Psoas muscle (tissue), 8 donors: ENCODE data around the gene RGCC. TPM values are rescaled to one million over a fixed set of nuclear protein-coding genes. Genes with fewer than 3 reads are reported as not detected.
A peak's percentile ranks its signal among the peaks of the same experiment; 100 is the strongest.
"Not testable (repeated sequence)": the region's sequence is repeated elsewhere in the genome, so short reads cannot be mapped to it uniquely, and the experiment has no call there.

Experiments used
- ATAC-seq, 4 donors: fragments of 200-7000 bp; cut with Tn5 transposase; one replicate each; pipeline ENCODE4 v1.9.1; 2020; ENCODE audit warnings: moderate library complexity in 3 of 4, mild to moderate bottlenecking in 2 of 4
- DNase-seq, 2 donors: peaks; one replicate each; pipeline ENCODE4 v3.0.0-alpha.2; 2020
- H3K27ac ChIP-seq: fragments of 200-600 bp; one replicate; pipeline ENCODE4 v1.8.0; 2022
- H3K27me3 ChIP-seq, 3 donors: fragments of 200-600 bp in 1 of 3; one replicate each; pipeline versions ENCODE4 v1.6.1 to v1.8.0; 2013 to 2022; ENCODE audit warnings: low read length in 2 of 3, mild to moderate bottlenecking in 2 of 3, moderate library complexity in 1 of 3; ENCODE audit not compliant: insufficient read depth in 3 of 3
- H3K36me3 ChIP-seq, 2 donors: fragments of 200-600 bp in 1 of 2; one replicate each; pipeline versions ENCODE4 v1.6.1 to v1.8.0; 2013 to 2022; ENCODE audit warnings: low read depth in 1 of 2, mild to moderate bottlenecking in 1 of 2, moderate library complexity in 1 of 2; ENCODE audit not compliant: insufficient read depth in 1 of 2
- H3K4me1 ChIP-seq: fragments of 200-600 bp; one replicate; pipeline ENCODE4 v1.8.0; 2022
- H3K4me3 ChIP-seq: fragments of 200-600 bp; one replicate; pipeline ENCODE4 v1.8.0; 2022; ENCODE audit warnings: mild to moderate bottlenecking
- H3K9me3 ChIP-seq: fragments of 200-600 bp; one replicate; pipeline ENCODE4 v1.8.0; 2022
- WGBS, 3 donors: extraction: QIAGEN DNeasy Blood & Tissue Kit; methylation state at CpG; one replicate each; pipeline versions ENCODE4 v1.1.6 to v1.1.7; 2013; 5-methylcytosine and 5-hydroxymethylcytosine counted together
- intact Hi-C, 2 donors: fragments of 100-400 bp; cut with DNase I; formaldehyde crosslinking; loops; one replicate each; pipeline versions ENCODE4 v1.11.0 to v1.14.2; 2022
- polyA plus RNA-seq, 3 donors: library from polyadenylated mRNA; stranded (reverse); fragments of 200-250 nt; gene quantifications; one replicate each; pipeline ENCODE4 v1.2.3, GENCODE V29; 2013
- total RNA-seq, 4 donors: library from RNA; stranded (reverse); fragmentation: NEBNext Ultra II Directional in 2 of 4; extraction: Animal tissue kit (Norgen Biotek cat#: 25700) in 2 of 4; gene quantifications; one replicate each; pipeline versions ENCODE4 v1.2.1 to v1.2.4, GENCODE V29; 2021 to 2023
- TF ChIP-seq, protein P1 (sequence below): fragments of 200-600 bp; IDR thresholded peaks from one replicate; pipeline ENCODE4 v1.8.0; 2022; ENCODE audit warnings: antibody characterized with exemption
- donor health status: healthy with polysubstance abuse.
- donor health status: DM: no; HTN: no; CAD: no; lungs with moderate emphysema.
- donor health status: Bipolar disorder and iron deficiency.
- donor health status: healthy.
- donor health status: DM: yes; HTN: yes; CAD: no.
- donor health status: DM: no; HTN: no; CAD: no.
- donor health status: DM: no; HTN: no; CAD: no.
- donor health status: DM: yes; HTN: yes; CAD: no.

The RGCC gene
- total and polyA plus RNA-seq, 7 donors: 10.1 to 35.1 (median 19.1) TPM

DNA sequence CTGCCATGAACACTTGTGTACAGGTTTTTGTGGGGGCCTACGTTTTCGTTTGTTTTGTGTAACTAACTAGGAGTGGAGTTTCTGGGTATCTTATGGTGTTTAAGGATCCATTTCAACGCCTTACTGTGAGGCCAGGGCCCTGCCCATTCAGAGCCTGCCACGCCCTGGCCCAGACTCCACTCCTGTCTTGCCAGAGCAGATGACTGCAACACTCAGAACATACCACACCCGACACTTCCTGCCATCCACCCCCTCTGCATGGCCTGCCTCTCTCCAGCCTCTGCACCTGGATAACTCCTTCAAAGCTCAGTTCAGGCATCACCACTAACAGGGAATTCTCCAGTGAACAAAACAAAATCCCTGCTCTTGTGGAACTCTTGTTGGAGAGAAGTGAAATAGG, 43.2 kb downstream of the RGCC start:
- no peak for DNase-seq
- Histone ChIP-seq H3K9me3 (no peaks in the 10 kb centered on the region), H3K4me1 (no peaks in the 10 kb centered on the region), H3K27me3 (no peaks in the 10 kb centered on the region), H3K36me3 (no peaks in the 10 kb centered on the region), H3K4me3 (no peak overlapping the region), H3K27ac (no peak overlapping the region)
- ATAC-seq: peak in 1 of 4 donors; percentile 43
- intact Hi-C loops: loop anchor here in 1 of 2 donors (5.0 kb wide), 1 partner anchor 623 kb away; no protein-coding TSS in a partner anchor
- 40 to 63% (median 57%) methylated on average over 5 of the region's 5 CpGs for WGBS, 3 donors
- TF ChIP-seq, protein P1, sequence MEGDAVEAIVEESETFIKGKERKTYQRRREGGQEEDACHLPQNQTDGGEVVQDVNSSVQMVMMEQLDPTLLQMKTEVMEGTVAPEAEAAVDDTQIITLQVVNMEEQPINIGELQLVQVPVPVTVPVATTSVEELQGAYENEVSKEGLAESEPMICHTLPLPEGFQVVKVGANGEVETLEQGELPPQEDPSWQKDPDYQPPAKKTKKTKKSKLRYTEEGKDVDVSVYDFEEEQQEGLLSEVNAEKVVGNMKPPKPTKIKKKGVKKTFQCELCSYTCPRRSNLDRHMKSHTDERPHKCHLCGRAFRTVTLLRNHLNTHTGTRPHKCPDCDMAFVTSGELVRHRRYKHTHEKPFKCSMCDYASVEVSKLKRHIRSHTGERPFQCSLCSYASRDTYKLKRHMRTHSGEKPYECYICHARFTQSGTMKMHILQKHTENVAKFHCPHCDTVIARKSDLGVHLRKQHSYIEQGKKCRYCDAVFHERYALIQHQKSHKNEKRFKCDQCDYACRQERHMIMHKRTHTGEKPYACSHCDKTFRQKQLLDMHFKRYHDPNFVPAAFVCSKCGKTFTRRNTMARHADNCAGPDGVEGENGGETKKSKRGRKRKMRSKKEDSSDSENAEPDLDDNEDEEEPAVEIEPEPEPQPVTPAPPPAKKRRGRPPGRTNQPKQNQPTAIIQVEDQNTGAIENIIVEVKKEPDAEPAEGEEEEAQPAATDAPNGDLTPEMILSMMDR: no peak

DNA sequence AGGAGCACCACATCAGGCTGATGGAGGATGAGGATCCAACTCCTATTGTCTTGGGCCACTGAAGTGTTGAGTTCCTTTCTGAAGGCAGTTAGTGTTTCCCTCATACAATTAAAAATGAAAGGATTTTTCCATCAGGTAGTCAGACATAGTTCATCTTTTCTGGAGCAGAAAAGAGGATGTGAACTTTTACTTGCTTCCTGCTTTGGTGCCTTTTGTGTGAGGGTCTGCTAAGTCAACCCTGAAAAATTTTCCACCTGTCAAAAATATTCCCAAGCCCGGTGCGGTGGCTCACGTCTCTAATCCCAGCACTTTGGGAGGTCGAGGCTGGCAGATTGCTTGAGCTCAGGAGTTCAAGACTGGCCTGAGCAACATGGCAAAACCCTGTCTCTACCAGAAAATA, 43.9 kb downstream of the RGCC start:
- ATAC-seq (no peak), DNase-seq (no peak)
- Histone ChIP-seq H3K4me1 (no peaks in the 10 kb centered on the region), H3K4me3 (no peak overlapping the region), H3K36me3 (no peaks in the 10 kb centered on the region), H3K9me3 (no peaks in the 10 kb centered on the region), H3K27me3 (no peaks in the 10 kb centered on the region), H3K27ac (no peak overlapping the region)
- intact Hi-C loops: loop anchor here in 1 of 2 donors (5.0 kb wide), 1 partner anchor 624 kb away; no protein-coding TSS in a partner anchor
- 31 to 38% (median 32%) methylated on average over 4 of the region's 4 CpGs for WGBS, 3 donors
- TF ChIP-seq, protein P1: no peak

DNA sequence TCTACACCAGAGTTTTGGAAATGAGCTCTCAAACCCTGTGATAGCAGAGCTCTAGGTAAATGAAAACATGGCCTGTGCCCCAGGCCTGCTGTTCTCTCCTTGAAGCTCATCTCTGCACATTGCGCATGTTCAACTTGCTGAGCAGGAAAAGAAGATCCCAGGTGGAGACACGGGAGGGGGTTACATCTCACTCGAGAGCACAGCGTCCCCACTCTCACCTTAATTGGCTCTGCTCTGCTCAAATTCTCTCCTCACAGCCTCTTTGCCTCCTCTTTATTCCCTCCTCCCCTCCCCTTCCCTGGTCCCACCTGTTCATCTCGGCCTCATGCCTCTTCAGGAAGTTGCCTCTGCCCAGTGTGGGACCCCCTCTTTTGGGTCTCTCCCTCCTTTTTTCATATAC, 44.7 kb downstream of the RGCC start:
- TF ChIP-seq, protein P1: no peak
- no peaks in the 10 kb centered on the region for H3K27me3 ChIP-seq
- no peak overlapping the region for H3K27ac ChIP-seq
- H3K4me3 ChIP-seq: no peak overlapping the region
- no peak for ATAC-seq
- WGBS, 3 donors: 63 to 76% (median 73%) methylated on average over 5 of the region's 5 CpGs
- intact Hi-C loops: loop anchor here in 1 of 2 donors (5.0 kb wide), 1 partner anchor 625 kb away; no protein-coding TSS in a partner anchor
- H3K4me1 ChIP-seq: no peaks in the 10 kb centered on the region
- no peaks in the 10 kb centered on the region for H3K36me3 ChIP-seq
- no peak for DNase-seq
- H3K9me3 ChIP-seq: no peaks in the 10 kb centered on the region

DNA sequence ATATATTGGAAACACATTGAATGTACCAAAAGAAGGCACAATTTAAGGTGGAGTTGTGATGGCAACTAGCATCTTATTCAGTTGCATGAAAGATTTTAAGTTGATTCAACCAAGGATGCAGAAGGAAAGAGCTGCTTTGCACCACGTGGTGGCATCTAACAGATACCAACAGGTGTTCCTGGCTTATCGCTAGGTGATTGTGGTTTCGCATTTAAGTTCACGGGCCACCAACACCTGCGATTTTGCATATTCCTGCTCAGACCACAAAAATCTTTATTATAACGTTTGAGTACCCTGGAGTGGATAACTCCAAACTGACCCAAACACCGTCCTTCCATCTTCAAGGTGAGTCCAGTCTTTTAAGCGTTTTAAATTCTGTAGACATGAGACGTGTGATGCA, 45.3 kb downstream of the RGCC start:
- H3K36me3 ChIP-seq: no peaks in the 10 kb centered on the region
- TF ChIP-seq, protein P1: no peak
- intact Hi-C loops: loop anchor here in 1 of 2 donors (5.0 kb wide), 1 partner anchor 625 kb away; no protein-coding TSS in a partner anchor
- no peak overlapping the region for H3K4me3 ChIP-seq
- 73 to 83% (median 76%) methylated on average over 9 of the region's 9 CpGs for WGBS, 3 donors
- no peaks in the 10 kb centered on the region for H3K4me1 ChIP-seq
- no peaks in the 10 kb centered on the region for H3K27me3 ChIP-seq
- ATAC-seq: no peak
- DNase-seq: no peak
- H3K9me3 ChIP-seq: no peaks in the 10 kb centered on the region
- no peak overlapping the region for H3K27ac ChIP-seq

DNA sequence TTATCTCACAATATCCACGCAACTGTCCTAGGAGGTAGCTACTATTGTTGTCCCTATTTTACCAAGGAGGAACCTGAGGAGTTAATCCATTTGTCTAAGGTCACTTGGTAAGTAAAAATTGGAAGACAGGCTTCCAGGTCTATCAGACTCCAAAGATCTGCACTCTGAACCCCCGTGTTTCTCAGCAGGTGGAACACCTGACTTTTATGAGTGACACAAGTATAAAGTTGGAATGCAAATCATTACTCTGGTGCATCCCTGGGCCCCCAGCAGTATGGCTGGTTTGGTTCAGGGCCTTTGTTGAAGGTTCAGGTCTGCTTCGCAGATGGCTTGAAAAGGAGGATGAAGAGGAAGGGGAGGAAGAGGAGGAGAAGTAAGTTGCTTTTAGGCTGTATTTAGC, 46.0 kb downstream of the RGCC start:
- no peak overlapping the region for H3K4me3 ChIP-seq
- H3K36me3 ChIP-seq: no peaks in the 10 kb centered on the region
- intact Hi-C loops: loop anchor here in 1 of 2 donors (5.0 kb wide), 1 partner anchor 626 kb away; no protein-coding TSS in a partner anchor
- DNase-seq (no peak), ATAC-seq (no peak)
- no peak overlapping the region for H3K27ac ChIP-seq
- TF ChIP-seq, protein P1: no peak
- WGBS, 3 donors: 90 to 94% (median 93%) methylated on average over 3 of the region's 3 CpGs
- no peaks in the 10 kb centered on the region for H3K27me3 ChIP-seq
- no peaks in the 10 kb centered on the region for H3K9me3 ChIP-seq
- no peaks in the 10 kb centered on the region for H3K4me1 ChIP-seq

DNA sequence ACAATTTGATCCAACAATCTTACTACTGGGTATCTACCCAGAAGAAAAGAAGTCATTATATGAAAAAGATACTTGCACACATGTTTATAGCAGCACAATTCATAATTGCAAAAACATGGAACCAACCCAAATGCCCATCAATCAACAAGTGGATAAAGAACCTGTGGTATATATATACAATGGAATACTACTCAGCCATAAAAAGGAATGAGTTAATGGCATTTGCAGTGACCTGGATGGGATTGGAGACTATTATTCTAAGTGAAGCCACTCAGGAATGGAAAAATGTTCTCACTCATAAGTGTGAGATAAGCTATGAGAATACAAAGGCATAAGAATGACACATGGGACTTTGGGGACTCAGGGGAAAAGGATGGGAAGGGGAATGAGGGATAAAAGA, 47.3 kb downstream of the RGCC start:
- not testable (repeated sequence) for H3K9me3 ChIP-seq, H3K27ac ChIP-seq, H3K4me3 ChIP-seq, H3K27me3 ChIP-seq, H3K4me1 ChIP-seq, ATAC-seq, DNase-seq, H3K36me3 ChIP-seq
- intact Hi-C loops: loop anchor here in 1 of 2 donors (5.0 kb wide), 1 partner anchor 627 kb away; no protein-coding TSS in a partner anchor
